Stimulated activated CD4-positive, alpha-beta T cell treated with anti-CD3 and anti-CD28 coated beads, Interleukin-1b, Interleukin-23, amount 100 ng/mL, for 4 hours (primary cell): Measurements from ENCODE around the gene GSAP.

ENCODE experiments used
- DNase-seq, 2 donors: peaks; one replicate each; pipeline ENCODE4 v3.0.0-alpha.2; 2020; ENCODE audit warnings: low read depth in 2 of 2

GSAP gene

DNA sequence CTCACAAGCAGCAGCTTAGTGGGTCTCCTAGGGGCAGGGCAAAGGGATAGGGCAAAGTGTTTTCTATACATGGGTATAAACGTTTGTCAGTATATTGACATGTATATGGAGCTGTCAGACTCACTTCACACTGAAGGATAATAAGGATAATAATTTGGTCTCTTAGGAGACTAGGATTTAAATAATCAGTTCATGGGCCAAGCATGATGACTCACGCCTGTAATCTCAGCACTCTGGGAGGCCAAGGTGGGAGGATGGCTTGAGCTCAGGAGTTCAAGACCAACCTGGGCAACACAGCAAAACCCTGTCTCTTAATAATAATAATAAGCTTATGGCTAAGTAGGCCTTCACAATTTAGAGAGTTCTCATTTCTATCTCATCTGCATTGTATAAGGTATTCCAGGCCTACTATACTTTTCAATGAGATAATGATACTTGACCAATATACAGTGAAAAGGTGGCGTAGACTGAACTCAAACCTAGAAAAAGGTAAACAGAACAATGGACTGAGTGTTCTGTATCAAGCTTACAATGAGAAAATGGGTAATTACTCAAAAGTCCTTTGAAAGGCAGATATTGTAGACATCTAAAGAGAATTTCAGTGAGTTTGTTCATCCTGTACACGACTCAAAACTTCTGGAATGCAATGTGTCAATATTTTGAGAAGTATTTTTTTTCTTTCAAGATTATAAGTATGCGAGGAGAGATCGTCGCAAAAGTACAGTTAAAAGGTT lies 7.0 kb downstream of the GSAP start:
- DNase-seq: no peak

DNA sequence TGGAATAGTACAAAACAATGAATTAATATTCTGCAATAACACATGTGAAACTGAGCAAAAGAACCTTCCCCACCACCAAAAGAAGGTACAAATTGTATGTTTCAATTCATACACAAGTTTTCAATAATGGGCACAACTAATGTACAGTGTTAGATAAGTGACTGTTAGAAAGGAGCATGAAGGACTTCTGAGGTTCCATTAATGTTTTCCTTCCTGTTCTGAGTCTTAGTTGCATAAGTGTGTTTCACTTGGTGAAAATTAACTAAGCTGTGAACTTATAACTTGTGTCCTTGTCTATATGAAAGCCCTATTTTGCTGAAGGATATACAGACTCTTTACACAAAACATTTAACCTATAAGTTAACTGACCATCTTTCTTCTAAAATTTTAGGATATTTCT lies 8.2 kb downstream of the GSAP start:
- DNase-seq: no peak

DNA sequence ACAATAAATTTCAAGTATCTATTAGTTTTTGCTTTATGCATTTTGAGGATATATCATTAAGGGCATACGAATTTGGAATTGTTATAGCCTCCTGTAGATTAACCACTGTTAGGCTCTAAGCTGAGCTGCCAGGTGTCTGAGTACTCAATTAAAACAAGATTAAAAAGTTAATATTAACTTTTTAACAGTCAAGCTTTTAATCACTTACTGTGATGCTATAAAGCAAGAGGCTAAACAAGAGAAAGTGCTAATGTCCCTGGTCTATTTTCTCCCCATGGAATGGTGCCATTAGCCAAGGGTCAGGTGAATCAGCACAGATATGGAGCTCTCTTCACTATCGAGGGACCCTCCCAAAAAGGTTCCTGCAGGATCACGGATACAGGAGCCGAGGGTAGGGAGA lies 9.7 kb downstream of the GSAP start:
- no peak for DNase-seq

DNA sequence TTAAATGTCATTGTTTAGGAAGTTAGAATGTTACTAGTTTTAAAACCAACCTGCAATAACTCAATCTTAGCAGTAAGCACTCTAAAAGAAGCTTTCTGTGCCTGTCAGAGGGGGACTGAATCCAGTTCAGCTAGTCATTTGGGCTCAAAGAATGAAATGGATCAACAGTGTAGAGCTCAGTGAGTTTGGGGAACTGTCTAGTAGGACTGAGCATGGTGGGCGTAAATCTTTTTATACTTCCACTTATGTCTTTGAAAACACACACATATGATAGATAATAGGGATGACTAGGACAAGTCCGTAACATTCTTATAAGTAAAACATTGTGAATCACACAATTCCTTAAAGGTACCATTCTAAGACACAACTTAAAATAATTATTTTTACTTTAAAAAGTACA lies 11.5 kb downstream of the GSAP start:
- no peak for DNase-seq

DNA sequence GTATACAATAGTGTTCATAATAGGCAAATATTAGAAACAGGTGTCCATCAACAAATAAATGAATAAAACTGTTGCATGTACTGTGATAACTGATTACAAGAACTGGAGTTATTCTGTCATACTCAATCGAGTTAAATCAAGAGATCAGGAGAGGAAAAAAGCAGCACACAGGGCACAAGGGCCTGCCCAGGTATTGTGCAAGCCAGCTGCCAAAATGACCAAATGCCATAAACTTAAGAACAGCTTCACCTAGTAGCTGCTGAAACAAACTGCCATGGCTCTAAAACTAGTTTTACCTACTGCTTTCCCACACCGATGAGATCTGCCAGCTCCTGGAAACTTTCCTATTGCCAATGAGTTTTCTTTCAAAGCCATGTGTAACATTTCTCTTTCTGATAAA lies 12.2 kb downstream of the GSAP start:
- DNase-seq: no peak

DNA sequence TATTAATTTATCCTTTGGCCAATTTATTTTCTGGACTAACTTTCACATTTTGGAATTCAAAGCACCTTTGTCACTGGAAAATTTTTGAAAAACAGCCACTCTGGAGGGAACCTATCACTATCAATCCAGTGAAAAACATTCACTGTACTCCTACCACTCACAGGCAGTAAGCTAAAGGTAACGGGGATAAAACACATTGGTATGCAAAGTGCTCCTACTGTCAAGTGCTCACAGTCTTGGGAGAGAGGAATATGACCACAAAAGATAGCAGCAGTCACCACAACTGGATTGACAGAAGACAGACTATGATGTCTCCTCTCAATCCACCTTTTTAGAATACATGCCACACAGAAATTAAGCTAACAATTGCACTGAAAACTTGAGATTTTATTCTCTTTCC lies 13.3 kb downstream of the GSAP start:
- DNase-seq: no peak

DNA sequence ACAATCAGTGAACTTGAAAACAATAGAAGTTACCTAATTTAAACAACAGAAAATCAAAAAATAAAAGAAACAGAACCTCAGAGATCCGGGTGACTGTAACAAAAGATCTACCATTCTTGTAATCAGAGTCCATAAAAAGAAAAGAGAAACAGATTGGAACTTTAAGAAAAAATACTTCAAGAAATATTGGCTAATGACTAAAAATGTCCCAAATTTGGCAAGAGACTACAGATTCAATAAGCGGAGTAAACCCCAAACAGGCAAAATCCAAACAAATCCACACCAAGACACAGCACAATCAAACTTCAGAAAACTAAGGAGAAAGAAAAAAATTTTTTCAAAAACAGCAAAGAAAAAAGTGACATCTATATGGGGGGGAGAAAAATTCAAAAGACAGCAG lies 15.1 kb downstream of the GSAP start:
- DNase-seq: no peak

DNA sequence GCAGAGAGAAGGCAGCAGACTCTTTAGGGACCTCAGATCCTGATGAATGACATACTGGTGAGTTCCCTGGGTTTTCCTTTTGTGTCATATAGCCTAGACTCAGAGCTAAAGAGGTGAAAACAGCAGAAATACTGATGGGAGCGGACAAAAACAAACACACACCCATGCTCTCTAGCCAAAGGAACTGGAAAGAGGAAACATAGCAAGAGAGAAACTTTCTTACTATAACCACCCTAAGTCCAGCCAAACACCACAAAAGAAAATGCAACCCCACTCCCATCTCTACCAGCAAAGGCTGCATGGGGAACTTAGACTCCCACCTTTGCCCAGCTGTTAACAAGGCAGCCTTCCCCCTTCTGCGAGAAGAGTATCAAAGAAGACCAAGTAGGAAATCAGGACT lies 16.3 kb downstream of the GSAP start:
- DNase-seq: no peak

DNA sequence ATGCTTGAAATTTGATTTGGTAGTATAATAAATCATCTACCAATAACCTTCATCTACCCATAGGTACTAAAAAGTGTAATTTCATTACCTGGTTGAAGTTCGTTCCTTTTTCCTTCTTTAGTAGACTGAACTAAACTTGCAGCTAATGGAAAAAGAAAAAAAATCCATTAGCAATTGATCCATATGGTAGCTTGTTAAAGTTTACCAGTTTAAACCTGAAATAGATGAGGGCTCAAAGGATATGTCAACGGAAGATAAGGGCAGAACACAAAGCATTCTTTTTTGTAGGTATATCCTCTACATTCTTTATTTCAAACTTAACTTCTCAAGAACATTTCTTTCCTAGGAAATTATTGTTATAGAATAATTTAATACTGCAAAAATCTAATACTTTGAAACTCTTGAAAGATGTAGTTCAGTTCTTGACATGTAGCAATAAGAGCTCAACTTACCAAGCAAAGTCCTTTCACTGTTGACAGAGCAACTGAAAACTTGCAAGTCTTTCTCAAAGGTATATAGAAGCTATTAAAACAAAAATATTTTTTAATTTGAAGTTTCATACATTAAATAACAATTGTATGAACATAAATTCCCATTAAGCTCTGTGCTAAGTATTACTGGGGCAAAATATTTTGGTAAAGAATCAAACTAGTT lies 19.1 kb downstream of the GSAP start:
- DNase-seq: no peak

DNA sequence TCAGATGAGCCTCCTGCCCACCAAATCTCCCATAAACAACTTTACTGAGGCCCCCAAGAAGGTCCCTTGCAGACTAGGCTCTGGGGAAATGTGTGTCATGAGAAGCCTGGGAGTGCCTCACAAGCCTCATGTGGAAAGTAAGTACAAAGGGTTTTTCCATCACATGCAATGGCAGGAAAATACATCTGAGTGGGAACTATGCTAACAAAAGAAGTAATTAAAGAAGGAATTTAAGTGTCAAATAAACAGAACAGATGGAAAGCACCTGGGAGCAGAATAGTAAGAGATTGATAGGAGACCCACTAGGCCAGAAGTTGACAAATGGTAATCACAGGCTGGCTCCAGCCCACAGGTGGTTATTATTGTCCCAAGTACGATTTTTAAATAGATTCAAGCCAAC lies 20.5 kb downstream of the GSAP start:
- DNase-seq: no peak

DNA sequence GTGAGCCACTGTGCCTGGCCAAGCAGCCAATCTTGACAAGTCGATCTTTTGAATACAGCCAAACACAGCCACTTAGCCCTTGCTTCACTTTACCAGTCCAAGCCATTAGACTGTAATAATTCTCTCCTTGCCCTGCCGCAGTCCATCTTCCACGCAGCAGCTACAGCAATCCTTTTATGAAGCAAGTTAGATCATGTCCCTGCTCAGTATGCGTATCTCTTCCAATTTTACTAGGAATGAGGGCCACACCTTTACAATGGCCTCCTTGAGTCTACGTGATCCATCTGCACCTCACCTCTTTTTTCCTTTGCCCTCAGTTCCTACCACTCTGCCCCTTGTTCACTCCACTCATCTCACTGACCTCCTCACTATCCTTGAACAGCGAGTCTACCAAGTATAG lies 22.2 kb downstream of the GSAP start:
- no peak for DNase-seq

DNA sequence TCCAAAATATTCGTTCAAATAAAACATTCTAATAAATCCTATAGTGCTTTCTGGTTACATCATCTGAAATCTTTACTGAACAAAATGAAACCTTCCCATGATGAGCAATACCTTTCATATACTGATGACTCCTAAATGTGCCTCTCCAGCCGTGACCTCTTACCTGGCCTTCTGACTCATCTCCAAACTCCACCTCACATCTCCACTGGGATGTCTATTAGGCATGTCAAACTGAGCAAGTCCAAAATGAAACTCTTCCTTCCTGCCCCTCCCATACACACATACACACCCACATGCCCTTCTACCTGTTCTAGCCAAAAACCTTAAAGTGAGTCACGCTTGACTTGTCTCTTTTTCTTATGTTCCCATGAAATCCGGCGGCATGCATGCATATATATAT lies 22.9 kb downstream of the GSAP start:
- peak; percentile 15 to 31 for DNase-seq

DNA sequence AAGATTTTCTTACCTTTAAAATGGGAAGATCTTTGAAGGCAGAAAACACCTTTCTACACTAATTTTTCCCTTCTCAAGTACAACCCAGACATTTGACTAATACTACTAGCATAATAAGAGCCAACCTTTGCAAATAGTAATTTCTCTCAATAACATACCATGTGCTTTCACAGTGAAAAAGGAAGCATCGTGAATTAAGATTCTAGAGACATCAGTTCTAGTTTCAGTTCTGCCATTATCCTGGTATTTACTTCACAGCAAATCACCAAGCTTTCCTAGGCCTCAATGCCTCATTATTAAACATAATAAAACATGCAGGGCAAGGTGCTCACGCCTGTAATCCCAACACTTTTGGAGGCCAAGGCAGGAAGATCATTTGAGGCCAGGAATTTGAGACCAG lies 24.9 kb downstream of the GSAP start:
- DNase-seq: no peak

DNA sequence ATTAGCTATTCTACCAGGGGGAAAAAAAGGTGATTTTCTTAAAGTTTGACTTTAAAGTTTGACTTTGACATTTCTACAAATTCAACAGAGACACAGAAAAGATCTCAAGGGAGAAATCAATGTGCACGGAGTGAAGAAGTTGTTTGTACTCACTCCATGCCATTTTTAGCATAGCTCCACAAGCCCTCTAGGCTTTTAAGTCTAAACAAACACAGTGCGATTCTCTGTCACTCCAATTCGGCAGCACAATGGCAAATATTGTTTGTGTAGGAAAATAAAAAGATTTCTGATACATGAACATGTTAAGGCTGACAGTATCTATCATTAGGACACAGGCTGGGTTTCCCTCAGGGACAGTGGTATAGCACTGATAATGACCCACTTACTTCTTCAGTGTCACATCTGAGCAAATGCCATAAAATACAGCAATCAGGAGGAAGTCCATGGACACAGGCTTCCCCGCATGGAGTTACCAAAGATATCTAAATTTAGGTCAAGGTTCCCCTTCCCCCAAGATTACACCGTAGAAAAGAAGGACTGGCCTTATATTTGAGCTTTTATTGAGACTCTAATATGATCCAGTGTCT lies 28.0 kb downstream of the GSAP start:
- DNase-seq: no peak

DNA sequence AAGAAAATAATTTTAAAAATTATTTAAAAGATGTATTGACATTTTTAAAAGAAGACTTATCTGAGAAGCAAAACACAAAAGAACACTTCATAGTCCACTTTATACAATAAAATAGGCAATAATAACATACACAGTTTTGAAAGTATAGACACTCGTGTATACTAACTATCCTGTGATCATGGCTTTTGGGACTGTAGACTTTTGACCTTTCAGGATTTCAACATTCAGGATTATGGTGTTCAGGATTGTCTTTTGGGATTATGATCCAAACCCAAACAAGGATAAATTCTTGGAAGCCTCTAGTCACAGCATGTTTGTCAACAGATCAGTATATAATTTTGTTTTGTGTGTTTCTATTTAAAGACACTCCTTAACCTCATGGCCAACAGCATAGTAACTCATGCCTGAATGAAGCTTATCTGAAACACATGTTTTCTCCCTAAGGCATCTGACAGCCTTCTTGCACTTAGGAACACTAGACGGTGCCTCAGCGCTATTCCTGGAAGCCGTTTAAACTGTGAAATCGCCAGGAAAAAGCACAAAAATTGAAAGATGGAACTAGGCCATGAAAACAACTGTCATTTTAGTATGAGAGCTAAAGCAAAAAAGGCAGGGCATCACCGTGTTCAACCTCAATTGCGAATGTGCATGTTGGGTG lies 29.9 kb downstream of the GSAP start:
- DNase-seq: no peak

DNA sequence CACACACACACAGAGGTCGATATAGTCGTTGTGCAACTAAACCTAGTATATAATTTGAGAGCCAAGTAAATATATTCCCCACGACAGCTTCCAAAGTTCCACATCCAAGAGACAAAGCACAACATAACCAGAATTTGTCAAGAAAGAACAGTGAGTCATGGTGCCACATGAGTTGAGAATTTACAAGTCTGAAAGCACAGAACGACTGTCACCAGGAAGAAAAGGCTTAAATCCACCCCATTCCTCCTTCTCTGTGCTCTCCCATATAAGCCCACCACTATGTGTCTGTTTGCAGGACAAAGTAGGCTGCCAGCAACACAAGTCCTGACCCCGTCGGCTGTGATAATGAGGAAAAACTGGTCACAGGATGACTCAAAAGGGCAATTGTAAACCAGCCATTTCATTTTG lies 32.8 kb downstream of the GSAP start:
- DNase-seq: no peak

DNA sequence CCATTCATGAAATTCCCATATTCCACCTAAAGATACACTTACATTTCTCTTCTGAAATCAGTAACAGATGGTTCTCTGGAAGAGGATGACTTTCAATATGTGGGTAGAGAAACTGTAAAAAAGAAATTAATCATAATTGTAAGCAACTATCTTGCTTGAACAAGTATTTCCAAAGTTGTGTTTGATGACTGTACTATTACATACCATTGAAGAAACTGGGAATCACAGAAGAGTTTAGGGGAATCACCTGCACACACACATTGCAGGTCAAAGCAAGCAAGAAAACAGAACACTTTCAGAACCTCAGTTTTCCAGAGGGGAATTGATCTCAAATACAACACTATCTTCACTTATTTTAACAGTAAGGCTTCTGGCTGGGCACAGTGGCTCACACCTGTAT lies 33.6 kb downstream of the GSAP start:
- no peak for DNase-seq

DNA sequence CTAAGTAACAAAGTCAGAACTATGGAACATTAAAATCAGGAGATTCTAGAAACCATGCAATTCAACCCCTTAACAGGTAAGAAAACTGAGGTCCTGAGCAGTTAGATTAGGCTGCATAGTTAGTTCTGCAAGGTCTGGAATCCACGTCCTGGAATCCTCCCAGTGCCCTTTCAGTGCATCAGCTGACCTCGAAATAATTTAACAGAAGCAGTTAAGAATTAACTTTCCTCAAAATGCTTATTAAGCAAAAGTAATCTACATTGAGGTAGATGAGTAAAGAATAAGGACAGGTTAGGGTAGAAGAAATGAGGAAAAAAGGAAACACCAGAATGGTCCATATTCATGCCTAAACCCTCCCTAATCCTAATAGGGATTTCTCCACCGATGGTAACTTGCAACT lies 37.6 kb downstream of the GSAP start:
- no peak for DNase-seq

DNA sequence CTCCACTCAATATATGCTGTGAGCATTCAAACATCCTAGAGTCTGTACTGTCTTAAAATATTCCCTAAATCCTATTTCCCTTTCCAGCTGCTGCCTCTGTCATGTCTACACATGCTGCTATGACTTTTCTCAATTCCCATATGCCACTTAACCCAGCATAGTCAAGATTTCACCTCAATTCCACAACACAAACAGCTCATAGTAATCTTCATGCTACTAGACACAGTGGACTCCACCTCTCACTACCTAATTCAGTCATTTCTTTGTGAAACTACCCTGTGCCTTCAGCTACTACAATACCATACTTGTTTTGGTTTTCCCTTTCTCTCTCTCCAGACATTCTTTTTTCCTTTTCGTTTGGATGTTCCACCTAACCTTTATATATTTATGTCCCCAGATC lies 45.5 kb downstream of the GSAP start:
- DNase-seq: no peak

DNA sequence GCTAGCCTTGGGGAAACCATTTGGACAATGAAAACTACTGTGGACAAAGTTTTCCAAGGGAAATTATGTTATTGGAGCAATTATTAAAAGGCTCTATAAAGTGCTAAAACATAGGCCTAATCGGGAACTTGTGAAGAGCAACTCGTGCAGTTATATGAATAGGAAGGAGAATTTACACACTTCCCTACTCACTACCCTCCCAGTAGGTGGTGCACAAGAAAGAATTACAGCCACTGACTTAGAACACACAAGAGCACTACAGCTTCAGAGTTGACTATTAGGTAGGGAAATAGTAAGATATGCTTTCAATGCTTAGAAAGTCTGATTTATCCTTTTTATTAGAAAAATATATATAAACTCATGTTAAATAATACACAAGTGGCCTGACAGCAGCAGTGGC lies 47.2 kb downstream of the GSAP start:
- DNase-seq: no peak

DNA sequence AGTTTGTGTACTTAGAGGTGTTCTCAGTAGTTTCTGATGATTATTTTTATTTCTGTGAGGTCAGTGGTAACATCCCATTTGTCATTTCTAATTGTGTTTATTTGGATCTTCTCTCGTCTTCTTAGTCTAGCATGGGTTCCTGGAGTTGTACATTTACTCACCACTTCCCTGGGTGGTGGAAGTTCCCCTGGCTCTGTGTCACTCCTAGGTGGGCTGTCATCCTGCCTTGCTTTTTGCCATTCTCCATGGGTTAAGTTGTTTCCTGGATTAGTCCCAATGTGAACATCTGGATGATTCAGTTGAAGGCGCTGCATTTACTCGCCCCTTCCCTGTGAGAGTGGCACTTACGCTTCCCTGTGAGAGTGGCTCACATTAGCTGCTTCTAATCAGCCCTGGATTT lies 48.2 kb downstream of the GSAP start:
- DNase-seq: no peak

DNA sequence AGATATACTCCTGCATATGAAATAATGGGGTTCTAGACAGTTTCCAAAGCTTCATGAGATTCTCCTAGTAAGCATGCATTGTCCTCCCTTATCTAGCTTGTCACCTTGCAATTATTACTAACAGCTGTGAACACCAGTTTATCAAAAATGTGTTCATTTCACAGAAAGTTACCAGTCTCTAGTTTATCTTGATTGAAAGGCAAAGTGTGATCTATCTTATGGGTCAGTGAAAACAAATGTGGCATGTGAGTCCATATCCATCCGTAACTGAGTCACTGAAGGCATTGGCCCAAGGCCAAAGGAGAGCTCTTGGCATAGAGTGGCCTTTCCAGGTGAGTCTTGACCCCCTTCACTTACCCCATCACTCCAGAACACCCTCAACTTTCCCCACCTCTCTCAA lies 53.2 kb downstream of the GSAP start:
- no peak for DNase-seq

DNA sequence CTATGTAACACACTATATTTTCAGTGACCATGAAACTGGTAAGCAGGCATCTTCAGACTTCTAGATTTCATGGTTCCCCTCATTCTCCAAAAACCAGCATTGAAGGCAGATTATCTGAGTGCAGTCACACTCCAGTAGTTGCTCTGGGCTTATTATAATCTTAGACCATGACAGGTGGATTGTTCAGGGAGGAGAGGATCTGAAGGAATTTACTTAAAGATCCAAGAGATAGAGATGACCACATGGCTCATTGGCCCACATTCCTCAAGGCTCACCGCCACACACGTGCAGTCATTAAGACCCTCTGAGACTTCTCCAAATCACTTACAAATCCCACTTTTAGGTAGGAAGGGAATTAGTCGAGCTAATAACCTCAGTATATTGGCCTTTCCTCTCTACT lies 55.2 kb downstream of the GSAP start:
- DNase-seq: no peak
